GM18907 (cell line): ENCODE results near the gene CEACAM5.
"Not testable (repeated sequence)": the region's sequence is repeated elsewhere in the genome, so short reads cannot be mapped to it uniquely, and the experiment has no call there.

Experiments used
- ATAC-seq: cut with Tn5 transposase; IDR thresholded peaks from one replicate; pipeline ENCODE4 v1.9.1; 2021; ENCODE audit warnings: mild to moderate bottlenecking, moderate library complexity; ENCODE audit not compliant: unreplicated experiment

CEACAM5 gene

DNA sequence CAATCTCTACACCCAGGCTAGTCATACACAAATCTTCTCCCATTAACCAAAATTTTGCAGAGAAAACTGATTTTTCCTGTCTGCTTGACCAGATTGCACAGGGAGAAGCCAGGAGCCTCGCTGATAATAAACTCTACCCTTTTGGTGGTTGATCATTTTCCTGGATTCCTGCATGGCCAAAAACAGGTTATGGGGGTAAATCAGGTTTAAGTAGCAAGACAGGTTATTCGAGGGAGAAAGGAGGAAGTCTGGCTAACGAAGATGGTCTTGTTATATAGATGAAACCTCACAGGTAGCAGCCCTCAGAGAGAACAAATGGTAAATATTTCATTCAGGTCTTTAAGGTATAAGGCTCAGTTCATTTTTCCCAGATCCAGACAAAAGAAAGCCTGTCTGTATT is 30.9 kb downstream of the CEACAM5 start:
- no peak for ATAC-seq

- no peak for ATAC-seq
These were observed 32.2 kb downstream of the CEACAM5 start for GRCh38 chr19:41740415-41741243.

DNA sequence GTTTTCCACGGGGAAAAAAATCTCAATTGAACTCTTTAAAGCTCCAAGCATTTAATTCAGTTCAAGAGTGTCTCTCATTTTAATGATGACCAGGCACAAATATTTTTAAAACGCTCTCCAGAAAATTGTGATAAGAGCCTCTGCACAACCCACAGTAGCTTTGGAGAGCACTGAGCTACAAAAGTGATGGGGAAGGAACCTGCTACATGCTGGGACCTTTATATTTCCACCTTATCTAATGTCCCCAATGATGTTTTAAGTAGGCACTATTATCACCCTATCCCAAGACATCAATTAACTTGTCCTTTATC is 32.8 kb downstream of the CEACAM5 start:
- ATAC-seq: no peak

DNA sequence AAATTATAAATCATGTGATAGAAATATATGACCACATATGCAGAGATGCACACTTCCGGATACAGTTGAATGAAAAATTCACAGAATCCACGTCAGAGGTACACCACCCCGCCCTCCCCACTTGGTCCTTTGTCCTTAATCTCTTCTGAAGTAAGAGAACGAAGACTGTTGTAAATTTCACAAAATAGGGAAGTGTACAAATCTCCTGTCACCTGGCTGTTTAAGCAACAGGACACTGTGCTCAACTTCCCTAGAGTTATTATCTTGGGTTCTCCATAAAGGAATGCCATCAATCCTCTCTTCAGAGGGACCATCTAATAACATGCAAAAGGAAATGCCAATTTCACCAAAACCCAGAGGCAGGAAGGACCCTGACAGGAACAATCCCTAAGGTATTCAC is 36.4 kb downstream of the CEACAM5 start:
- no peak for ATAC-seq

GRCh38 chr19:41745756-41746155 is 37.3 kb downstream of the CEACAM5 start:
- no peak for ATAC-seq

DNA sequence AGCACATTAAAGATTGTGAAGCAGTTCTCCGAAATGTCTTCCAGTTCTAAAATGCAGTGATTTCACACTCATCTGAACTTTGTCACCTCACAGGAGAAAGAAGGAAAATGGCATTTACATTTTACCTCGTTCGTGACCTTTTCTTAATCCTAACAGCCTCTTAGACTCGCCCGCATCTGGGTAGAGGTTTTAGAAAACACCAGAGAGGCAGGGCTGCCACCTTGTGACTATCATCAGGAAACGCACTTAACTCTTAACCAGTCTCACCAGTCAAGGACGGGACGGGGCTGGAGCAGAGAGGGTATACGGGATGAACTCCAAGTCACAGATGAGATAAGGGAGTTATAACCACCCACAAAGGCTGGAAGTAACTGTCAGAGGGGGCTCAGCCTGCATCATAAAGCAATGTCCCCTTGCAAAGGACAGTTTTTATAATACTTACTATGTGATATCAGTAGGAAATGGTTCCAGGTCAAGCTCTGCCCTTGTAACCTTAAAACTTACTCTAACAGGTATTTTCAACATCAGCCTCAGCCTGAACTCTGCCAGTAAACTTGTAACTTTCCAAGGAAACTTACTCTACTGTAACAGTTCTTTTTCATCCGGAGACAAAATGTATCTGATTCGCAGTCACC is 38.3 kb downstream of the CEACAM5 start:
- no peak for ATAC-seq

DNA sequence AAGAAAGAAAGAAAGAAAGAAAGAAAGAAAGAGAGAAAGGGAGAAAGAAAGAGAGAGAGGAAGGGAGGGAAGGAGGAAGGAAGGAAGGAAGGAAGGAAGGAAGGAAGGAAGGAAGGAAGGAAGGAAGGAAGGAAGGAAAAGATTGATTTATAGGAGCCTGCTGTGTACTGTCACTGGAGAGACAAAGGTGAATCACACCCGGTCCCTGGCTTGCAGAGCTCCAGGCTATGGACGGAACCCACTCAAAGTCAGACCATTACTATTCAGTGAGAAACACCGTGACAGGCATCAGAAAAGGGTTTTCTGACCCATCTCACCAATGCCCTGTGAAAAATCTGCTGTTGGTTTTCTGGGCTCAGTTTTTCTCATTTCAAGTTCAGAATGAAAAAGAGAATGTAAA is 39.6 kb downstream of the CEACAM5 start:
- ATAC-seq: no peak

DNA sequence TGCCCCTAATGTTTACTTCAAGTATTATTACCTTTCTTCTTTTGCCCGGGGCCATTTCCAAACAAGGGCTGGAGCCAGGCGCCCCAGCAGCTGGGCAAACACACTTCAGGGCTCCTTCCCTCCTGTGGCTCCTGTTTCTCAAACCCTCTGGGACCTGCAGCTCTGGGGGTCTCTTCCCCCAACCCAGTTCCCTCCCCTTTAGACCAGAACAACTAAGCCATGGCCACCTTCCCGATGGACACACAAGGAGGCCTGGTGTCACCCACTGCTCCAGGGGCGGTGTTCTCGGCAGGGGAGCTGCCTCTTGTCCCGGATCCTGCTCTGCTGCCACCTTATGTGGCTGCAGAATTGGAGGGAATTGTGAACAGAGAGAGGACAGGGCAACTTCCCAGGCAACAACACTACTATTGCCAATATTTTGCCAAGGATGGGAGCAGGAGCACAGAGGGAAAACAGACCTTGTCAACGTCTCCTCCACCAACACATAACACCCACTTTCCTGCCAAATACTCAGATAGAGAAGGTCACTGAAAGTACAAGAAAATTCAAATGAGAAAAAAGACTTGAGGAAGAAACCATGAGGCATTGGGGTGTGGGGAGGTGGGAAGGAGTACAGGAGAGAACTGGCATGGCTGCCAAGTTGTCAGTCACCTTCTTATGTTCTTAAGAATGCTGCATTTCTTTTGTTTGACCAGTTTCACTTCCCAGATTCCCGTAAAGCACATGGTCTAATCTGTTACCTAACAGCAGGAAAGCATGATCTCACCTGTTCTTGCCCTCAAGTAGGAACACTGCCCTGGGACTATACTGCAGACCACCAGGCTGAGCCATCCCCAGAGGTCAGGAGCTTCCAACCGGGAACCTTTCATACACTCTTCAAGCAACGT is 42.1 kb downstream of the CEACAM5 start:
- not testable (repeated sequence) for ATAC-seq

- no peak for ATAC-seq
These were observed 44.7 kb downstream of the CEACAM5 start for GRCh38 chr19:41753159-41753558.

- no peak for ATAC-seq
These were observed 45.6 kb downstream of the CEACAM5 start for GRCh38 chr19:41753936-41754529.

GRCh38 chr19:41755328-41755913 is 47.0 kb downstream of the CEACAM5 start, which contains the start of gene CEACAM6:
CEACAM6 (plus strand) TSS chr19:41755530; CDS start chr19:41755639, 109 bp downstream.
- no peak for ATAC-seq

DNA sequence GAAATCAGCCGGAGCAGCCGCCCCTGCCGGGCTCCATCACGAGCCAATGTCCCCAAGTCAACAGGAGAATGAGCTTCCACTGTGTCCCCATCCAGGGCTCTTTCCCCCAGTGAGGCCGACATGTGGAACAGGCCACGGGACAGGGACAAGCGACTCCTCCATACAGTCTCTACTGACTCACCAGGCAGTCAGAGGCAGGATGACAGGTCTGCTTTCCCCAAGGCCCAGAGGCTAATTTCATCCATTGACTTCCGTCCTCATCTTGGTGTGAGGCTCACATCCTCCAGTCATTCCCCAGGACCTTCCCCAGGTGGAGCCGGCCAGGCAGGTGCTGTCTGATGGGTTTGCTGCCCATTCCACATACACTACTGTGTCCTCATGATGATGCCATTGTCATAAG is 50.4 kb downstream of the CEACAM5 start:
- no peak for ATAC-seq

DNA sequence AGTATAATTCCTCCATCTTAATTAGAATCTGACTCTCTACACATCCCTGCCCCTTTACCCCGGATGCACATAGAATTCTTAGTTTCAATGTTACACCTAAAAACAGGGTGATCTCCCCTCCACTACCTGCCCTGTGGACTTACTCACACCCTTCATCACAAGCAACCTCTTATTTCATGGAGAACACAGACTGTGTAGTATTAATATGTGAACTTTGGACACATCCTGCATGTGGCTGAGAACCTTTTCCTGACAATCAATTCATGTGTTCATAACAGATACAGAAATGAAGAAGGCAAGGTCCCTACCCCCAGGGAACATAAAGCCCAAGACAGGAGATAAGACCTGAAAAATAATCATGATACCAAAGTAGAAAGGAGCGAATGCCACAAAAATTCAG is 58.7 kb downstream of the CEACAM5 start:
- no peak for ATAC-seq

- not testable (repeated sequence) for ATAC-seq
These were observed 59.7 kb downstream of the CEACAM5 start for GRCh38 chr19:41768105-41768504.

- no peak for ATAC-seq
These were observed 61.2 kb downstream of the CEACAM5 start for GRCh38 chr19:41769608-41770007.

GRCh38 chr19:41771410-41771809 is 63.0 kb downstream of the CEACAM5 start:
- no peak for ATAC-seq

DNA sequence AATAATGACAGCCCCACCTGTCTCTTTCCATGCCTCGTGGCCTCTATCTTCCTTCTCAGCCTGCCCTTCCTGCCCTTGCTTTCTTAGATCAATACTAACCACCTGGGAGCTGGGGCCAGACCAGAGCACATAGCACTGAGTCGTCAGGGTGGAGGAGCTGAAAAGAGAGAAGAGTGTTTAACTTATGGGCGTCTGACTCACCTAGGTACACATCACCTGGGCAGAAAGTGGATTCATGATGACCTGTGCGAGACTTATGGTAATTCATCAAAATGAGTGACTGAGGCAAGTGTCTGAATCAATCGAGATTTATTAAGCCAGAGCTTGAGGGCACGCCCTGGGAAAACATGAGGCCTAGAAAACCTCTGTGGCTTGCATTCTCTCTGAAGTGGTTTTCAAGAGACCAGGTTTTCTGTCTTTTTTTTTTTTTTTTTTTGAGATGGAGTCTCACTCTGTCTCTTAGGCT is 66.1 kb downstream of the CEACAM5 start:
- no peak for ATAC-seq

DNA sequence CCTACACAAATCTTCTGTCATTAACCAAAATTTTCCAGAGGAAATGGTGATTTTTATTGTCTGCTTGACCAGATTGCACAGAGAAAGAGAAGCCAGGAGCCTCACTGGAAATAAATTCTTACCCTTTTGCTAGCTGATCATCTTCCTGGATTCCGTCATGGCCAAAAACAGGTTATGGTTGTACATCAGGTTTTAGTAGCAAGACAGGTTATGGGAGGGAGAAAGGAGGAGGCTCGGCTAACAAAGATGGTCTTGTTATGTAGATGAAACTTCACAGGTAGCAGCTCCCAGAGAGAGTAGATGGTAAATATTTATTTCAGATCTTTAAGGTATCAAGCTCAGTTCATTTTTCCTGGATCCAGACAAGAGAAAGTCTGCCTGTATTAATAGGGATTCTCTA is 68.3 kb downstream of the CEACAM5 start:
- no peak for ATAC-seq
